Ascending aorta (tissue), 2 donors: ENCODE measurements around the gene PIM1. TPM values are rescaled to one million over a fixed set of nuclear protein-coding genes. Genes with fewer than 3 reads are reported as not detected.
A peak's percentile ranks its signal among the peaks of the same experiment; 100 is the strongest.

Experiments
- DNase-seq, 2 donors: peaks; one replicate each; pipeline ENCODE4 v3.0.0-alpha.2; 2019; ENCODE audit warnings: low spot score in 2 of 2
- H3K27ac ChIP-seq, 2 donors: fragments of 200-600 bp; sonication (generic); one replicate each; pipeline ENCODE4 v1.5.1; 2016 to 2017; ENCODE audit warnings: mild to moderate bottlenecking in 1 of 2
- H3K27me3 ChIP-seq: fragments of 200-600 bp; sonication (generic); one replicate; pipeline ENCODE4 v1.5.1; 2017
- H3K36me3 ChIP-seq, 2 donors: fragments of 200-600 bp; sonication (generic); one replicate each; pipeline ENCODE4 v1.5.1; 2016
- H3K4me1 ChIP-seq, 2 donors: fragments of 200-600 bp; sonication (generic); one replicate each; pipeline ENCODE4 v1.5.1; 2016 to 2017; ENCODE audit warnings: mild to moderate bottlenecking in 1 of 2
- H3K4me3 ChIP-seq, 2 donors: fragments of 200-600 bp; sonication (generic); one replicate each; pipeline ENCODE4 v1.5.1; 2016 to 2017; ENCODE audit warnings: mild to moderate bottlenecking in 1 of 2
- H3K9me3 ChIP-seq, 2 donors: fragments of 200-600 bp; sonication (generic); one replicate each; pipeline ENCODE4 v1.5.1; 2016
- intact Hi-C: fragments of 100-400 bp; cut with DNase I; formaldehyde crosslinking; loops from one replicate; pipeline ENCODE4 v1.15.1; 2023
- total RNA-seq: library from RNA; depleted of rRNA; stranded (reverse); fragments of >200 nt; gene quantifications from one replicate; pipeline ENCODE4 v1.1.0, GENCODE V29; 2016
- TF ChIP-seq, protein P1 (sequence below), 3 experiments: fragments of 200-600 bp in 2 of 3; fragments of 450-650 bp in 1 of 3; sonication (generic) in 2 of 3; IDR thresholded peaks; one replicate each; pipeline ENCODE4 v1.5.1; 2016 to 2019; ENCODE audit warnings: antibody characterized with exemption in 3 of 3, mild to moderate bottlenecking in 1 of 3, moderate library complexity in 1 of 3

The PIM1 gene
- total RNA-seq, 1 donor from 2014 or later = 17.7 TPM

DNA sequence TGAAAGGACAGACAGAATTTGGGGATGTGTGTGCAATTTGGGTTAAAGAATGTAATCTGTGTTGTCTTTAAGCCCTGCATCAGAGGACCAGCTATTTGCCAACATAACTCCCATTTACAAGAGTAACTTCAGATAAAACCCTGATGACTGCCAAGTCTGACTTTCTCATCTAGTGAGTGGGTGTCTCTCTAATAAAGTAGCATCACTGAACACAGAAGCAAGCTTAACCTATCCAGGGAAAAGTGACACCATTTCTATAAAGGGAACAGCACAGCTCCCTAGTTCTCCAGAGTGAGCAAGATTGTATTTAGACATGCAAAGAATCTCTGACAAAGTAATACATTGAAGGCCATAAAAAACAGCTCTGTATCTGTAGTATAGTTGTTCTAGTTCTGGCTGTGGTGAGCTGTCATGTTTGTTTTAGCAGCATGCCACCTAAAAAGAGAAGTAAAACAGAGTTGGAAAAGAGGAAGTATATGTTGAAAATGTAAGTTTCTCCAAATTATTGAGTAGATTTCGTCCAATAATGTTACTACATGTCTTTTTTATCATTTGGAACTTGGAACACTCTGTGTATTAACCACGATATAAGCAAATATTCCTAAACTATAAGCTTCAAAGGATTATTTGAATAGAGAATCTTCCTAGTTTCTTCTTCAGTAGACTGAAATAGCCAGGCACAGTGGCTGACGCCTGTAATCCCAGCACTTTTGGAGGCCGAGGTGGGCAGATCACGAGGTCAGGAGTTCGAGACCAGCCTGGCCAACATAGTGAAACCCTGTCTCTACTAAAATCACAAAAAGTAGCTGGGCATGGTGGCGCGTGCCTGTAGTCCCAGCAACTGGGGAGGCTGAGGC lies 8.8 kb upstream of the PIM1 start:
- TF ChIP-seq, protein P1, sequence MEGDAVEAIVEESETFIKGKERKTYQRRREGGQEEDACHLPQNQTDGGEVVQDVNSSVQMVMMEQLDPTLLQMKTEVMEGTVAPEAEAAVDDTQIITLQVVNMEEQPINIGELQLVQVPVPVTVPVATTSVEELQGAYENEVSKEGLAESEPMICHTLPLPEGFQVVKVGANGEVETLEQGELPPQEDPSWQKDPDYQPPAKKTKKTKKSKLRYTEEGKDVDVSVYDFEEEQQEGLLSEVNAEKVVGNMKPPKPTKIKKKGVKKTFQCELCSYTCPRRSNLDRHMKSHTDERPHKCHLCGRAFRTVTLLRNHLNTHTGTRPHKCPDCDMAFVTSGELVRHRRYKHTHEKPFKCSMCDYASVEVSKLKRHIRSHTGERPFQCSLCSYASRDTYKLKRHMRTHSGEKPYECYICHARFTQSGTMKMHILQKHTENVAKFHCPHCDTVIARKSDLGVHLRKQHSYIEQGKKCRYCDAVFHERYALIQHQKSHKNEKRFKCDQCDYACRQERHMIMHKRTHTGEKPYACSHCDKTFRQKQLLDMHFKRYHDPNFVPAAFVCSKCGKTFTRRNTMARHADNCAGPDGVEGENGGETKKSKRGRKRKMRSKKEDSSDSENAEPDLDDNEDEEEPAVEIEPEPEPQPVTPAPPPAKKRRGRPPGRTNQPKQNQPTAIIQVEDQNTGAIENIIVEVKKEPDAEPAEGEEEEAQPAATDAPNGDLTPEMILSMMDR (IDR thresholded peaks at IDR 0.05) = no peak
- Histone ChIP-seq H3K27me3 (no peaks in the 10 kb centered on the region), H3K9me3 (no peaks in the 10 kb centered on the region), H3K27ac (peak overlapping the region; percentile 41 to 45), H3K36me3 (no peaks in the 10 kb centered on the region), H3K4me3 (no peak overlapping the region), H3K4me1 (peaks cover 0 to 13% of the 10 kb centered on the region in 2 donors)
- intact Hi-C loops = no loop called here
- DNase-seq = no peak

DNA sequence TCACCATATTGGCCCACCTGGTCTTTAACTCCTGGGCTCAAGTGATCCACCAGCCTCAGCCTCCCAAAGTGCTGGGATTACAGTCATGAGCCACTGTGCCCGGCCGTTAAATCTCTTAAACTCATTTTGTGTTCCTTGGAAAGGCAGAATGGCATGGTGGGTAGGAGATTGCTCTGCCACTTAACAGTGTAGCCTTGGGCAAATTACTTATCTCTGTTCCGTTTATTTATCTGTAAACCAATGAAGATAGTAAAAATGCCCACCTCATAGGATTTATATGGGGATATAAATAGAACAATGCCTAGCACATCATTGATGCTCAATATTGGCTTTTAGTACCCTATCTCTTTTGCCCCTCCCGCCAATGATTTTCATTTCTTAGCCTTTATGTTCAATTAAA lies 7.2 kb upstream of the PIM1 start:
- intact Hi-C loops = no loop called here
- peaks cover 0 to 13% of the 10 kb centered on the region in 2 donors for H3K4me1 ChIP-seq
- TF ChIP-seq, protein P1 (IDR thresholded peaks at IDR 0.05) = no peak

DNA sequence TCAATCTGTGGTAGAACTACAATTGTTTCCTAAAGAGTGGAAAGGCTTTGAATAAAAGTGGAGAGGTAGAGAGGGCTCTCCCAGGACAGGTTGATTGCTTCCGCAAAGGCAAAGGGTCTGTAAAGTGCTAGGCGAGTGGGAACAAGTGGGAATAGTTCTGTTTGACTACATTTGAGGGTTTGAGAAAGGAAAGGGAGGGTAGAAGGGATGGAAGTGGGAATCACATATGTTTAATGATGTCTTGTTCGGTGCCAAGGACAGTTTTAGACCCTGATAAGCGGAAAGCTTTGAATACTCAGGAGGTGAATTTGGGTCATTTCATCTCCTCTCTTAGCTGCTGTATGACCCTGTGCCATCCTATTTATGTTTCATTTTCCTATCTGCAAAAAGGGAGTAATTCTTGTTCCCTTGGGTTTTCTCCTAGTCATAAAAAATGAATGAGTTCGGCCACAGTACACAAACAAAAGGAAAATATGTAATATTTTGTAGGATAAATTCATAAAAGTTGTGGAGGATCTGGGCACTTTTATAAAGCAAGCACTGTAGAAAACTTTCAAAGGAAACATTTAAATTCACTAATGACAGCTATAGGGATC lies 1.7 kb upstream of the PIM1 start:
- H3K9me3 ChIP-seq = no peaks in the 10 kb centered on the region
- TF ChIP-seq, protein P1 (IDR thresholded peaks at IDR 0.05) = no peak
- H3K4me3 ChIP-seq = peak overlapping the region in 1 of 2 donors; percentile 72
- peaks cover 0 to 13% of the 10 kb centered on the region in 2 donors for H3K4me1 ChIP-seq
- no peak for DNase-seq
- intact Hi-C loops = no loop called here
- no peaks in the 10 kb centered on the region for H3K27me3 ChIP-seq
- peak overlapping the region; percentile 97 for H3K27ac ChIP-seq
- H3K36me3 ChIP-seq = peaks cover 8 to 10% of the 10 kb centered on the region in 2 donors

More for the DNA sequence above, 7.2 kb upstream of the PIM1 start:
- Histone ChIP-seq H3K9me3 (no peaks in the 10 kb centered on the region), H3K4me3 (no peak overlapping the region), H3K27me3 (no peaks in the 10 kb centered on the region), H3K36me3 (no peaks in the 10 kb centered on the region), H3K27ac (no peak overlapping the region)
- no peak for DNase-seq

DNA sequence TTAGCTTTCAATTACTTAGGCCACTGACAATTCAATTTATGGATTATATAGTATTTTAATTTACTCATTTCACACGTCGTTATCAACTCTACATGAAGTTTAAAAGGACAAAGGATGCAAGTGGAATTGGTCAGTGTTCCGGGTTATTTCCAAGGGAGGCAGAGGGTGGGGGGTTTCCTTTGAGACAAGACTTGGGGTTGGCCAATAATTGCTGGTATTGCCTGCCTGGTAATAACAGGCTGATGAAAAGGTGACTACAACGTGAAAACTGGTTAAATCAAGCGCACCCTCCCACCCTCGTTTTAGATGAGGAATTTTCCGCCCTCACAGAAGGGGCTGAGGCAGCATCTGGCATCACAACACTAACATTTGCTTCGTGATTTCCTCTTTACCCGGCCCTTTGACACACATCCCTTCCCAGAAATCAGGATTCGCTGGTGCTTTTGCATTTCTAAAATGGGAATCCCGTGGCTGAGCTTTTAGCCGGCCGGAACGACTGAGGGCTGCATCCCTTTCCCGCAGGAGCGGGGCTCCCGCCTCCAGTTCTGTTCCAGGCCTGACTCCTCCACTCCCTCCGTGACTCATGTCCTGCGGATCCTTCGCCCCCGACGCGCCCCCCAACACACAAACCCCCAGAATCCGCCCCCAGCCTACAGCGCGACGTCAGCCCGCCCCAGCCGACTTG lies 999 bp upstream of the PIM1 start:
- DNase-seq = no peak
- intact Hi-C loops = loop anchor here (1.0 kb wide), 2 partner anchors 24 to 35 kb away; no protein-coding TSS in a partner anchor
- no peaks in the 10 kb centered on the region for H3K27me3 ChIP-seq

More for the DNA sequence above, 999 bp upstream of the PIM1 start:
- no peaks in the 10 kb centered on the region for H3K9me3 ChIP-seq
- H3K4me3 ChIP-seq = peak overlapping the region; percentile 51 to 72
- peaks cover 15 to 17% of the 10 kb centered on the region in 2 donors for H3K36me3 ChIP-seq
- peaks cover 0 to 15% of the 10 kb centered on the region in 2 donors for H3K4me1 ChIP-seq
- TF ChIP-seq, protein P1 (IDR thresholded peaks at IDR 0.05) = no peak
- H3K27ac ChIP-seq = peak overlapping the region; percentile 97
